Measurements from ENCODE around the gene EIF4E.

- TF ChIP-seq CTCF (IDR thresholded peaks at IDR 0.05) = no peak
- no peak for TF ChIP-seq POLR2A (IDR thresholded peaks at IDR 0.05)
These were observed 17.4 kb upstream of the EIF4E start for GRCh38 chr4:98946359-98946758.

Data from heart left ventricle (tissue), 13 donors.